Measurements from ENCODE around the gene CMTM7. TPM values are rescaled to one million over a fixed set of nuclear protein-coding genes. Genes with fewer than 3 reads are reported as not detected.

The CMTM7 gene
- total and polyA plus RNA-seq, 10 of the 15 experiments (the other 5 are each of a cell fraction or from before 2014, with no cell fraction given) = 3.7 to 36.4 (median 14.7) TPM

DNA sequence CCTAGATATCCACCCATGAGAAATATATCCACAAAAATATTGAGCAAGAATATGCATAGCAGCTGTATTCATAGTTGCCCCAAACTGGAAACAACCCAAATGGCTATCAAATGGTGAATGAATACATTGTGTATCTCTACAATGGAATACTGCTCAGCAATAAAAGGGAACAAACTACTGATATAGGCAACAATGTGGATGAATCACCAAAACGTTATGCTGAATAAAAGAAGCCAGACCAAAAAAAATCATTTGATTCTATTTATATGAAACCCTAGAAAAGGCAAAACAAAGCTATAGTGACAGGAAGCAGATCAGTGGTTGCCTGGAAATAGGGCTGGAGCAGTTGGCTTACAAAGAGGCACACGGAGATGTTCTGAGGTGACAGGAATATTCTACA, 15.5 kb upstream of the CMTM7 start:
- no peak overlapping the region for H3K27ac ChIP-seq (ENCODE audit: control insufficient read depth, insufficient read depth)
- H3K4me1 ChIP-seq (ENCODE audit: control insufficient read depth, insufficient read depth, low read length) = peaks cover 4% of the 10 kb centered on the region; the same call in 1 of the 2 replicates
- no peaks in the 10 kb centered on the region for H4K20me1 ChIP-seq (ENCODE audit: control insufficient read depth, insufficient read depth)
- RAD21 ChIA-PET (ENCODE audit: unreplicated experiment) = interaction anchor here (0.9 to 7.3 kb wide), 15 partner anchors 7 to 128 kb away, joined by 3 to 121 read pairs (median 5); no protein-coding TSS in a partner anchor
- in situ Hi-C loops (cut with MboI) = loop anchor here (5.0 to 10.0 kb wide), 2 partner anchors 91 to 289 kb away; no protein-coding TSS in a partner anchor
- FAIRE-seq (no peak), ATAC-seq (no peak), DNase-seq (ENCODE audit: low read depth, low spot score) (no peak)
- H3K9ac ChIP-seq (ENCODE audit: control insufficient read depth, insufficient read depth, low read length) = no peak overlapping the region
- SMC1A ChIA-PET (ENCODE audit: uncharacterized antibody, unreplicated experiment) = interaction anchor here (0.7 to 6.4 kb wide), 24 partner anchors 9 to 342 kb away, joined by 3 to 106 read pairs (median 6); partner anchors contain the start of genes CMTM6 and CMTM7
- CTCF ChIA-PET = interaction anchor here (0.6 to 10.0 kb wide), 34 partner anchors 11 to 1042 kb away, joined by 3 to 201 read pairs (median 4); partner anchors contain the start of gene CMTM7
- H3K4me2 ChIP-seq (ENCODE audit: control insufficient read depth, insufficient read depth) = no peak overlapping the region
- H3K27me3 ChIP-seq (replicated peaks in 1 of 2; ENCODE audit: control insufficient read depth in 2 of 2, insufficient read depth in 2 of 2, low read length in 1 of 2) = peaks cover 0 to 3% of the 10 kb centered on the region in 2 experiments; a peak in 1 of 4 replicates
- H3K4me3 ChIP-seq = no peak overlapping the region
- WGBS (ENCODE audit: insufficient coverage, insufficient replicate concordance, low lambda C conversion rate, missing lambda C conversion rate) = 7% methylated on average over 2 of the region's 2 CpGs
- POLR2A ChIA-PET = interaction anchor here (0.8 to 2.0 kb wide), 4 partner anchors 14 to 92 kb away, joined by 3 to 5 read pairs (median 3); no protein-coding TSS in a partner anchor
- H2AFZ ChIP-seq (ENCODE audit: control insufficient read depth, low read depth, low read length) = no peak overlapping the region
- intact Hi-C loops (cut with micrococcal nuclease; ENCODE audit: unreplicated experiment) = loop anchor here (10.0 kb wide), 1 partner anchor 289 kb away; no protein-coding TSS in a partner anchor
- no TSS peak for BruUV-seq (replicated peaks)
- H3K36me3 ChIP-seq (ENCODE audit: control insufficient read depth in 2 of 2, insufficient read depth in 2 of 2, low read length in 1 of 2) = no peaks in the 10 kb centered on the region
- no peaks in the 10 kb centered on the region for H3K79me2 ChIP-seq (ENCODE audit: control insufficient read depth, insufficient read depth, low read length)
- no peaks in the 10 kb centered on the region for H3K9me3 ChIP-seq (replicated peaks; ENCODE audit: control insufficient read depth, insufficient read depth, low read length)
- TF ChIP-seq YY1 (IDR thresholded peaks at IDR 0.05; ENCODE audit: low read depth, low read length) (no peak), CBX5 (IDR thresholded peaks at IDR 0.05; ENCODE audit: low read depth) (no peak), SP1 (IDR thresholded peaks at IDR 0.05; ENCODE audit: low read depth, low read length) (no peak), STAT1 (conservative IDR thresholded peaks at IDR 0.05) (no peak), SMAD5 (IDR thresholded peaks at IDR 0.05; ENCODE audit: low read depth) (no peak), FOS (IDR thresholded peaks at IDR 0.05; ENCODE audit: borderline replicate concordance, extremely low read depth, insufficient read length) (no peak), POLR2AphosphoS5 (IDR thresholded peaks at IDR 0.05; ENCODE audit: low read length) (no peak), HCFC1 (IDR thresholded peaks at IDR 0.05; ENCODE audit: low read length) (no peak), PAX5 (IDR thresholded peaks at IDR 0.05; ENCODE audit: borderline replicate concordance, low read depth, low read length) (no peak)
- TF ChIP-seq, protein P1, sequence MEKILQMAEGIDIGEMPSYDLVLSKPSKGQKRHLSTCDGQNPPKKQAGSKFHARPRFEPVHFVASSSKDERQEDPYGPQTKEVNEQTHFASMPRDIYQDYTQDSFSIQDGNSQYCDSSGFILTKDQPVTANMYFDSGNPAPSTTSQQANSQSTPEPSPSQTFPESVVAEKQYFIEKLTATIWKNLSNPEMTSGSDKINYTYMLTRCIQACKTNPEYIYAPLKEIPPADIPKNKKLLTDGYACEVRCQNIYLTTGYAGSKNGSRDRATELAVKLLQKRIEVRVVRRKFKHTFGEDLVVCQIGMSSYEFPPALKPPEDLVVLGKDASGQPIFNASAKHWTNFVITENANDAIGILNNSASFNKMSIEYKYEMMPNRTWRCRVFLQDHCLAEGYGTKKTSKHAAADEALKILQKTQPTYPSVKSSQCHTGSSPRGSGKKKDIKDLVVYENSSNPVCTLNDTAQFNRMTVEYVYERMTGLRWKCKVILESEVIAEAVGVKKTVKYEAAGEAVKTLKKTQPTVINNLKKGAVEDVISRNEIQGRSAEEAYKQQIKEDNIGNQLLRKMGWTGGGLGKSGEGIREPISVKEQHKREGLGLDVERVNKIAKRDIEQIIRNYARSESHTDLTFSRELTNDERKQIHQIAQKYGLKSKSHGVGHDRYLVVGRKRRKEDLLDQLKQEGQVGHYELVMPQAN (conservative IDR thresholded peaks at IDR 0.05) = no peak
- TF ChIP-seq, protein P2, sequence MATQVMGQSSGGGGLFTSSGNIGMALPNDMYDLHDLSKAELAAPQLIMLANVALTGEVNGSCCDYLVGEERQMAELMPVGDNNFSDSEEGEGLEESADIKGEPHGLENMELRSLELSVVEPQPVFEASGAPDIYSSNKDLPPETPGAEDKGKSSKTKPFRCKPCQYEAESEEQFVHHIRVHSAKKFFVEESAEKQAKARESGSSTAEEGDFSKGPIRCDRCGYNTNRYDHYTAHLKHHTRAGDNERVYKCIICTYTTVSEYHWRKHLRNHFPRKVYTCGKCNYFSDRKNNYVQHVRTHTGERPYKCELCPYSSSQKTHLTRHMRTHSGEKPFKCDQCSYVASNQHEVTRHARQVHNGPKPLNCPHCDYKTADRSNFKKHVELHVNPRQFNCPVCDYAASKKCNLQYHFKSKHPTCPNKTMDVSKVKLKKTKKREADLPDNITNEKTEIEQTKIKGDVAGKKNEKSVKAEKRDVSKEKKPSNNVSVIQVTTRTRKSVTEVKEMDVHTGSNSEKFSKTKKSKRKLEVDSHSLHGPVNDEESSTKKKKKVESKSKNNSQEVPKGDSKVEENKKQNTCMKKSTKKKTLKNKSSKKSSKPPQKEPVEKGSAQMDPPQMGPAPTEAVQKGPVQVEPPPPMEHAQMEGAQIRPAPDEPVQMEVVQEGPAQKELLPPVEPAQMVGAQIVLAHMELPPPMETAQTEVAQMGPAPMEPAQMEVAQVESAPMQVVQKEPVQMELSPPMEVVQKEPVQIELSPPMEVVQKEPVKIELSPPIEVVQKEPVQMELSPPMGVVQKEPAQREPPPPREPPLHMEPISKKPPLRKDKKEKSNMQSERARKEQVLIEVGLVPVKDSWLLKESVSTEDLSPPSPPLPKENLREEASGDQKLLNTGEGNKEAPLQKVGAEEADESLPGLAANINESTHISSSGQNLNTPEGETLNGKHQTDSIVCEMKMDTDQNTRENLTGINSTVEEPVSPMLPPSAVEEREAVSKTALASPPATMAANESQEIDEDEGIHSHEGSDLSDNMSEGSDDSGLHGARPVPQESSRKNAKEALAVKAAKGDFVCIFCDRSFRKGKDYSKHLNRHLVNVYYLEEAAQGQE (IDR thresholded peaks at IDR 0.05; ENCODE audit: low read depth, low read length) = no peak
- TF ChIP-seq, protein P3, sequence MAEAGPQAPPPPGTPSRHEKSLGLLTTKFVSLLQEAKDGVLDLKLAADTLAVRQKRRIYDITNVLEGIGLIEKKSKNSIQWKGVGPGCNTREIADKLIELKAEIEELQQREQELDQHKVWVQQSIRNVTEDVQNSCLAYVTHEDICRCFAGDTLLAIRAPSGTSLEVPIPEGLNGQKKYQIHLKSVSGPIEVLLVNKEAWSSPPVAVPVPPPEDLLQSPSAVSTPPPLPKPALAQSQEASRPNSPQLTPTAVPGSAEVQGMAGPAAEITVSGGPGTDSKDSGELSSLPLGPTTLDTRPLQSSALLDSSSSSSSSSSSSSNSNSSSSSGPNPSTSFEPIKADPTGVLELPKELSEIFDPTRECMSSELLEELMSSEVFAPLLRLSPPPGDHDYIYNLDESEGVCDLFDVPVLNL (IDR thresholded peaks at IDR 0.05; ENCODE audit: low read depth, low read length) = no peak
